Activated B cell treated with CpG ODN at 0.5 μM for 24 hours (primary cell): Measurements from ENCODE around the gene CXCL14. TPM values are rescaled to one million over a fixed set of nuclear protein-coding genes. Genes with fewer than 3 reads are reported as not detected.

Source experiments
- ATAC-seq: fragments of 200-7000 bp; cut with Tn5 transposase; one replicate; pipeline ENCODE4 v1.10.0; 2021; ENCODE audit warnings: low read depth, mild to moderate bottlenecking, moderate library complexity
- CTCF ChIA-PET: fragments of 350-600 bp; sonication (Branson Sonifier 250); formaldehyde crosslinking; loops from one replicate; lab custom pipeline; 2021; ENCODE audit warnings: antibody characterized with exemption; lab: Charles Lee
- POLR2A ChIA-PET: fragments of 350-600 bp; sonication (Branson Sonifier 250); formaldehyde crosslinking; loops from one replicate; lab custom pipeline; 2021; ENCODE audit warnings: antibody characterized with exemption; lab: Charles Lee
- DNase-seq: peaks from one replicate; pipeline ENCODE4 v3.0.0; 2022
- H3K27ac Mint-ChIP-seq: one replicate; pipeline ENCODE4 v1.8.0; 2020; ENCODE audit warnings: mixed read lengths
- H3K27me3 Mint-ChIP-seq: one replicate; pipeline ENCODE4 v1.8.0; 2021; ENCODE audit warnings: mixed read lengths
- H3K36me3 Mint-ChIP-seq: one replicate; pipeline ENCODE4 v1.8.0; 2021; ENCODE audit warnings: low read depth, mixed read lengths
- H3K4me1 Mint-ChIP-seq: one replicate; pipeline ENCODE4 v1.8.0; 2021; ENCODE audit warnings: mixed read lengths
- H3K4me3 Mint-ChIP-seq: one replicate; pipeline ENCODE4 v1.8.0; 2020; ENCODE audit warnings: mild to moderate bottlenecking, mixed read lengths
- H3K9me3 Mint-ChIP-seq: one replicate; pipeline ENCODE4 v1.8.0; 2020; ENCODE audit warnings: mixed read lengths
- intact Hi-C: fragments of 100-400 bp; cut with micrococcal nuclease; formaldehyde crosslinking; loops from one replicate; pipeline ENCODE4 v1.15.1; 2024
- total RNA-seq: library from RNA; stranded (reverse); gene quantifications from 2 replicates; pipeline ENCODE4 v1.2.3, GENCODE V29; 2022
- TF ChIP-seq, protein P1 (sequence below): fragments of 200-600 bp; IDR thresholded peaks from one replicate; pipeline ENCODE4 v1.8.0; 2022; ENCODE audit warnings: antibody characterized with exemption, mild to moderate bottlenecking

Gene CXCL14
- total RNA-seq, 1 donor from 2014 or later = not detected

- no peak for ATAC-seq
- no peak overlapping the region for H3K4me3 Mint-ChIP-seq
- H3K9me3 Mint-ChIP-seq = no peaks in the 10 kb centered on the region
- no peak for DNase-seq
- no peaks in the 10 kb centered on the region for H3K4me1 Mint-ChIP-seq
- ChIA-PET POLR2A (no interaction called here), CTCF (no interaction called here)
- H3K27ac Mint-ChIP-seq = no peak overlapping the region
- intact Hi-C loops = no loop called here
- H3K27me3 Mint-ChIP-seq = no peaks in the 10 kb centered on the region
- H3K36me3 Mint-ChIP-seq = no peaks in the 10 kb centered on the region
- TF ChIP-seq, protein P1, sequence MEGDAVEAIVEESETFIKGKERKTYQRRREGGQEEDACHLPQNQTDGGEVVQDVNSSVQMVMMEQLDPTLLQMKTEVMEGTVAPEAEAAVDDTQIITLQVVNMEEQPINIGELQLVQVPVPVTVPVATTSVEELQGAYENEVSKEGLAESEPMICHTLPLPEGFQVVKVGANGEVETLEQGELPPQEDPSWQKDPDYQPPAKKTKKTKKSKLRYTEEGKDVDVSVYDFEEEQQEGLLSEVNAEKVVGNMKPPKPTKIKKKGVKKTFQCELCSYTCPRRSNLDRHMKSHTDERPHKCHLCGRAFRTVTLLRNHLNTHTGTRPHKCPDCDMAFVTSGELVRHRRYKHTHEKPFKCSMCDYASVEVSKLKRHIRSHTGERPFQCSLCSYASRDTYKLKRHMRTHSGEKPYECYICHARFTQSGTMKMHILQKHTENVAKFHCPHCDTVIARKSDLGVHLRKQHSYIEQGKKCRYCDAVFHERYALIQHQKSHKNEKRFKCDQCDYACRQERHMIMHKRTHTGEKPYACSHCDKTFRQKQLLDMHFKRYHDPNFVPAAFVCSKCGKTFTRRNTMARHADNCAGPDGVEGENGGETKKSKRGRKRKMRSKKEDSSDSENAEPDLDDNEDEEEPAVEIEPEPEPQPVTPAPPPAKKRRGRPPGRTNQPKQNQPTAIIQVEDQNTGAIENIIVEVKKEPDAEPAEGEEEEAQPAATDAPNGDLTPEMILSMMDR = no peak
Measured at GRCh38 chr5:135598691-135599395, 20.1 kb upstream of the CXCL14 start.

GRCh38 chr5:135596788-135597187, 18.0 kb upstream of the CXCL14 start:
- Mint-ChIP-seq H3K27me3 (peaks cover 7% of the 10 kb centered on the region), H3K4me3 (no peak overlapping the region), H3K4me1 (no peaks in the 10 kb centered on the region), H3K36me3 (no peaks in the 10 kb centered on the region), H3K27ac (no peak overlapping the region), H3K9me3 (no peaks in the 10 kb centered on the region)
- ChIA-PET POLR2A (no interaction called here), CTCF (no interaction called here)
- no peak for DNase-seq
- intact Hi-C loops = no loop called here
- TF ChIP-seq, protein P1 = no peak
- no peak for ATAC-seq

- H3K4me3 Mint-ChIP-seq = no peak overlapping the region
- no peaks in the 10 kb centered on the region for H3K36me3 Mint-ChIP-seq
- DNase-seq (no peak), ATAC-seq (no peak)
- intact Hi-C loops = no loop called here
- peaks cover 7% of the 10 kb centered on the region for H3K27me3 Mint-ChIP-seq
- POLR2A ChIA-PET = no interaction called here
- H3K4me1 Mint-ChIP-seq = no peaks in the 10 kb centered on the region
- no peak overlapping the region for H3K27ac Mint-ChIP-seq
- no peaks in the 10 kb centered on the region for H3K9me3 Mint-ChIP-seq
- TF ChIP-seq, protein P1 = no peak
- CTCF ChIA-PET = no interaction called here
Measured at GRCh38 chr5:135596157-135596763, 17.5 kb upstream of the CXCL14 start.

DNA sequence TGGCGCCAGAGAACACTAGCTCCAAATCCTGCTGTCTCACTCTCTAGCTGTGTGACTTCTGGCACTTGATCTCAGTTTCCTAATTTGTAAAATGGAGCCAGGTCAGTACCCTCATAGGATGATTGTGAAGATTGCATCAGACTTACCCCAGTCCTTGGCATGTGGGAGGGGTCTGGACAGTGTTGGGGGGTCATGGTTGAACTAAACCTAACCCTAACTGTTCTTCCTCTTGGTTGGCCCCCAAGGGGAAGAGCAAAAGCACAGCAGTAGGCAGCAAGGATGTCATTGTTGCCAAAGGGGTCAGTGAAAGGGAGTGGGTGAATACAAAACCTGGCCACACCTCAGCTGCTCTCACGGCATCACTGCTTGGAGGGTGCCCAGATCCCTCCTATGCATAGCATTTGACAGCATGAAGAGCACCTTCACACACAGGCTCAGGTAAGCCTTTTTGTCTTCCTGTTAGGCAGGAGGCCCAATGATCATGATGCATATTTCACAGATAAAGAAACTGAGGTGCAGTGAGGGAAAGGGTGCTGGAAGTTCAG, 15.7 kb upstream of the CXCL14 start:
- ChIA-PET CTCF (no interaction called here), POLR2A (no interaction called here)
- intact Hi-C loops = no loop called here
- Mint-ChIP-seq H3K36me3 (no peaks in the 10 kb centered on the region), H3K4me1 (no peaks in the 10 kb centered on the region), H3K9me3 (no peaks in the 10 kb centered on the region), H3K27me3 (peaks cover 7% of the 10 kb centered on the region), H3K4me3 (no peak overlapping the region), H3K27ac (no peak overlapping the region)
- DNase-seq (no peak), ATAC-seq (no peak)
- TF ChIP-seq, protein P1 = no peak

GRCh38 chr5:135593886-135594285, 15.1 kb upstream of the CXCL14 start:
- ATAC-seq (no peak), DNase-seq (no peak)
- TF ChIP-seq, protein P1 = no peak
- H3K4me3 Mint-ChIP-seq = no peak overlapping the region
- no peak overlapping the region for H3K27ac Mint-ChIP-seq
- no peaks in the 10 kb centered on the region for H3K4me1 Mint-ChIP-seq
- ChIA-PET POLR2A (no interaction called here), CTCF (interaction anchor here (1.8 kb wide), 1 partner anchor 28 kb away, joined by 4 read pairs; no protein-coding TSS in a partner anchor)
- H3K36me3 Mint-ChIP-seq = no peaks in the 10 kb centered on the region
- intact Hi-C loops = no loop called here
- H3K9me3 Mint-ChIP-seq = no peaks in the 10 kb centered on the region
- peaks cover 7% of the 10 kb centered on the region for H3K27me3 Mint-ChIP-seq
